Activated CD8-positive, alpha-beta memory T cell treated with anti-CD3 and anti-CD28 coated beads for 4 hours (primary cell): ENCODE data around the gene CXCL5.

Experiments used
- DNase-seq, 2 donors: peaks; one replicate each; pipeline ENCODE4 v3.0.0-alpha.2; 2020; ENCODE audit warnings: low read depth in 2 of 2

CXCL5 gene

GRCh38 chr4:73998040-73999011 is at the start of gene CXCL5:
Gene CXCL5, minus strand, starts transcription at chr4:73998677. Its CDS starts 96 bp downstream, at chr4:73998581.
- no peak for DNase-seq

DNA sequence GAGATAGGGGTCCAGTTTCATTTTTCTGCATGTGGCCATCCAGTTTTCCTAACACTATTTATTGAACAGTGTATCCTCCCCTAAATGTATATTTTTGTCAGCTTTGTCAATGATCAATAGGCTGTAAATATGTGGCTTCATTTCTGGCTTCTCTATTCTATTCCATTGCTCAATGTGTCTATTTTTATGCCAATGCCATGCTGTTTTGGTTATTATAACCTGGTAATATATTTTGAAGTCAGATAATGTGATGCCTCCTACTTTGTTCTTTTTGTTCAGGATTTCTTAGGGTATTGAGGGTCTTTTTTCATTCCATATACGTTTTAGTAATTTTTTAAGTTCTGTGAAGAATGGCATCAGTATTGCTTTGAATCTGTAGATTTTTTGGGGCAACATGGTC is 48.7 kb upstream of the CXCL5 start:
- no peak for DNase-seq

GRCh38 chr4:74045772-74046171 is 47.3 kb upstream of the CXCL5 start:
- no peak for DNase-seq

- no peak for DNase-seq
These were observed 46.8 kb upstream of the CXCL5 start for GRCh38 chr4:74045247-74045646.

DNA sequence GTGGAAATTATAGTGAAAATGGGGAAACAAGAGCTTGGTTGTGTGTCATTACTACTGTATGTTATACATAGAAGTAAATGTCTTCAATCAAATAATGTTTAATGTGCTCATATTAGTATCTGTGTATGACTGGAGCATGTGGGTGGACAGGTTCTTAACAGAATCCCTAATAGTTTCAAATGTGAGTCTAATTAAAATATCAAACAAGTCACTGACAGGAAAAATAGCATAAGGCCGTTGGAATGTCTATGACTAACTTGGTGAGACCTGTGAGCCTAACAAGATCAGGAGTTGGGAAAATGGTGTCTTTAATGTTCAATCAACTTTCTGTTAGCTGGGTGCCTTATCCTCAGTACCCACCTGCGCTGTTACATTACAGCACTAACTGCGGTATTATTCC is 46.2 kb upstream of the CXCL5 start:
- DNase-seq = no peak

GRCh38 chr4:74042681-74043080 is 44.2 kb upstream of the CXCL5 start:
- DNase-seq = no peak

GRCh38 chr4:74041418-74041817 is 42.9 kb upstream of the CXCL5 start:
- no peak for DNase-seq

DNA sequence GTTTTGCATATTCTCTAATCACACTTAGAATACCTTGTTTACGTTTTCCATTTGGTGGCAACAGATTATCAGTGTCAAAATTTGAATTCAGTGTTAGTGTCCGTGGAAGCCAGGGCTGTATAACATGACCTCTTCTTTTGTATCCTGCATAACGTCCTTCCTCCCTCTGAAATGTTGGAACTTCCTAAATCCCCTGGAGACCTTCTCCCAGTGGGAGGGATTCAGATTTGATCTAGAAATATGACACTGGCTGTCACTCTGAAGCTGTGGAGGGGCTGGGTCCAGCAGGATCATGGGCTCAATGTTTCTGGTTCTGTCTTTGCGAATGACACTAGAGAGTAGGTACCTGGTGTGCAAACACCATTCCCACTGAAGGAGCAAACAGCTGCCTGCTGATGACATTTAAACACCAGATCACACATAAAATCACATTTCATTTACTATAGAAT is 40.9 kb upstream of the CXCL5 start:
- no peak for DNase-seq

GRCh38 chr4:74038425-74039314 is 40.2 kb upstream of the CXCL5 start, which contains the start of gene CXCL3:
Gene CXCL3, minus strand, starts transcription at chr4:74038689. Its CDS starts 78 bp downstream, at chr4:74038611.
- DNase-seq = no peak

GRCh38 chr4:74038086-74038424 is 39.6 kb upstream of the CXCL5 start:
- no peak for DNase-seq

GRCh38 chr4:74037076-74037955 is 38.8 kb upstream of the CXCL5 start:
- no peak for DNase-seq

DNA sequence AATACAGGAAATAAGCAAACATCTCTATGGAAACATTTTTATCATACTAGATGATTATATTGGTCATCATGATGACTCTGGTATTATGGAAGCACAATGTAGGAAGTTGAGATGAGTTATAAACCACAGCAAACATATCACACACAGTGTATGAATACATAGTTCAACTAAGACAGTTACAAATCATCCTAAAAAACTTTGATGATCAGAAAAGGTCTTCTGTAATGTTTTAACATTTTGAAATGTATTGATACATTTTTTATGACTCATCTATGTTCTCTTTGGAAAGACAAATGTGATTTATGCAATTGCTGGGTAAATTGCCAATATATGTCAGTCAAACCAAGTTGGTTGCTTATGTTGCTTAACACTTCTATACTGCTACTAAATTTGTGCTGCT is 35.3 kb upstream of the CXCL5 start:
- DNase-seq = no peak

DNA sequence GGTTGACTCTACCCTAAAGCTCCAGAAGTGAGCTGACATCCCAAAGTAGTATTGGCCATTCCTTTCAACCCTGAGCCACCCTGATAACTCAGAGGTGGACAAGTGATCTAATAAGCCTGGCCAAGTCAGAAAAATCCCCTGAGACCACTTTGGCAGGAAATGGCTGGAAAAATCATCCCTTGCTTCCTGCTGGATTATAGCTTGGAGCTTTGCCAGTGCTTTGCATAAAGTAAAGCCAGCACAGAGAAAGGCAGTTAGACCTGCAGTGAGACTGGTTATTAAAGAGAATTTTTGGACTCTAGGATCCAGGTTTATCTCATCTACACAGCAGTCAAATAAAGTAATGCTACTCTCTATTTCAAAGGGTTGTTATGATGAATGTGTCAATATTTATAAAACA is 33.6 kb upstream of the CXCL5 start:
- no peak for DNase-seq

- DNase-seq = no peak
These were observed 33.1 kb upstream of the CXCL5 start for GRCh38 chr4:74031576-74031975.

- no peak for DNase-seq
These were observed 31.8 kb upstream of the CXCL5 start for GRCh38 chr4:74030285-74030684.

DNA sequence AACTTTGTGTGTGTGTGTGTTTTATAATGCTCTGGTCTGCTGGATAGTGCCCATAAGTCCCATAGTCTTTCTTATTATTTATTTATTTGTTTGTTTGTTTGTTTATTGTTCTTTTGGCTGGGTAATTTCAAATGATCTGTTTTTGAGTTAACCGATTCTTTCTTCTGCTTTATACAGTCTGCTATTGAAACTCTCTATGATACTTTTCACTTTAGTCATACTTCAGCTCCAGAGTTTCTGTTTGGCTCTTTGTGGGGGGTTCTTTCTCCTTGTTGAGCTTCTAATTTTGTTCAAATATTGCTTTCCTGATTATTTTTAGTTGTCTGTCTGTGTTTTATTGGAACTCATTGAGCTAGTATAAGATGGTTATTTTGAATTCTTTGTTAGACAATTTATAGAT is 30.0 kb upstream of the CXCL5 start:
- DNase-seq = no peak

- DNase-seq = no peak
These were observed 25.2 kb upstream of the CXCL5 start for GRCh38 chr4:74023709-74024108.

- no peak for DNase-seq
These were observed 23.1 kb upstream of the CXCL5 start for GRCh38 chr4:74021601-74022000.

GRCh38 chr4:74018771-74019170 is 20.3 kb upstream of the CXCL5 start:
- DNase-seq = no peak

DNA sequence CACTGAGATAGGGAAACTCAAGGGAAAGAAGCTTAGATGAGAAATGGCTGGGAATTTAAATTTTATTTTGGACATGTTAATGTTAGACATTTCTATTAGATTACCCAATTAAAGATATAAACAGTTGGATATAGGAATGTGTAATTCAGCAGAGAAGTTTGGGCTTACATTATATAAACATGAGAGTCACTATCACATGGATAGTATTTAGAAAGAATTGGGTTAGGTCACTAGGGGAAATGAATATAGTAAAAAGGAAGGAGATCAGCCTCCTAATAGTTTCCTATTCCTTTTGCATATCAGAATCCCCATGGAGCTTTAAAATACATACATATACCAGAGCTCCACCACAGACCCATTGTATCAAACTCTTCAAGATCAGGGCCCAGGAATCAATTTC is 19.6 kb upstream of the CXCL5 start:
- DNase-seq = no peak

- no peak for DNase-seq
These were observed 17.6 kb upstream of the CXCL5 start for GRCh38 chr4:74016068-74016467.
